ENCODE data around the gene ATP2C1.

The ATP2C1 gene

DNA sequence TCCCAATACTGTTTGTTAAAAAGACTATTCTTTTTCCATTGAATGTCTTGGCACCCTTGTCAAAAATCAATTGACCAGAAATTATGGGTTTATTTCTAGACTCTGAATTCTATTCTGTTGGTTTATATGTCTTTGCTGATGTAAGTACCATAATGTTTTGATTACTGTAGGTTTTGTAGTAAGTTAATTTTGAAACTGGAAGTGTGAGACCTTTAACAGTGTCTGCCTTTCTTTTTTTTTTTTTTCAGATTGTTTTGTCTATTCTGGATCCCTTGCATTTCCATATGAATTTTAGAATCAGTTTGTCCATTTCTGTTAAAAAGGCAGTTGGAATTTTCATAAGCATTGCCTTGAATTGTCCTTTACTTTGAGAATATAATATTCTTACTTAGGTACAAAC, 13.6 kb downstream of the ATP2C1 start:
- TF ChIP-seq SIN3A (IDR thresholded peaks at IDR 0.05; ENCODE audit: borderline replicate concordance, insufficient read depth, low read length) (no peak), REST (IDR thresholded peaks at IDR 0.05; ENCODE audit: insufficient read depth in 1 of 2, low read depth in 2 of 2, low read length in 2 of 2) (no peak), TAF1 (IDR thresholded peaks at IDR 0.05; ENCODE audit: borderline replicate concordance, insufficient read depth, low read length) (no peak), POLR2AphosphoS5 (IDR thresholded peaks at IDR 0.05; ENCODE audit: low read depth, low read length) (no peak), FOXP2 (optimal IDR thresholded peaks at IDR 0.05; ENCODE audit: borderline replicate concordance, extremely low read depth, extremely low read length, insufficient read depth) (no peak)

DNA sequence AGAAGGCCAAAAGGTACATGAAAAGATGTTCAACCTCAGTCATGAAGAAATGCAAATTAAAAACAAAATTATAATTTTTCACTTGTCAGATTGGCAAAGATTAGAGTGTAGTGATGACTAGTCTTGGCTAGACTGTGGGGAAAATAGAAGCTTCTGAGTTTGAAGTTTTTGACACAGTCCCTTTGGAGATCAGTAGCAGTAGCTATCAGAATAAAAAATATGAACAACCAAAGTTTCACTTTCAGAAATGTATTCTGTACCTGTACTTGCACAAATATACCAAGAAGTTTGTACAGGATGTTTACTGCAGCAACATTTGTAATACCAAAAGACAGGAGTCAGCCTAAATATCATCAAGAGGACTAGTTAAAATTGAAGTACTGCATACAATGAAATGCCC, 14.1 kb downstream of the ATP2C1 start:
- TF ChIP-seq POLR2AphosphoS5 (IDR thresholded peaks at IDR 0.05; ENCODE audit: low read depth, low read length) (no peak), SIN3A (IDR thresholded peaks at IDR 0.05; ENCODE audit: borderline replicate concordance, insufficient read depth, low read length) (no peak), REST (IDR thresholded peaks at IDR 0.05; ENCODE audit: insufficient read depth in 1 of 2, low read depth in 2 of 2, low read length in 2 of 2) (no peak), FOXP2 (optimal IDR thresholded peaks at IDR 0.05; ENCODE audit: borderline replicate concordance, extremely low read depth, extremely low read length, insufficient read depth) (no peak), TAF1 (IDR thresholded peaks at IDR 0.05; ENCODE audit: borderline replicate concordance, insufficient read depth, low read length) (no peak)

DNA sequence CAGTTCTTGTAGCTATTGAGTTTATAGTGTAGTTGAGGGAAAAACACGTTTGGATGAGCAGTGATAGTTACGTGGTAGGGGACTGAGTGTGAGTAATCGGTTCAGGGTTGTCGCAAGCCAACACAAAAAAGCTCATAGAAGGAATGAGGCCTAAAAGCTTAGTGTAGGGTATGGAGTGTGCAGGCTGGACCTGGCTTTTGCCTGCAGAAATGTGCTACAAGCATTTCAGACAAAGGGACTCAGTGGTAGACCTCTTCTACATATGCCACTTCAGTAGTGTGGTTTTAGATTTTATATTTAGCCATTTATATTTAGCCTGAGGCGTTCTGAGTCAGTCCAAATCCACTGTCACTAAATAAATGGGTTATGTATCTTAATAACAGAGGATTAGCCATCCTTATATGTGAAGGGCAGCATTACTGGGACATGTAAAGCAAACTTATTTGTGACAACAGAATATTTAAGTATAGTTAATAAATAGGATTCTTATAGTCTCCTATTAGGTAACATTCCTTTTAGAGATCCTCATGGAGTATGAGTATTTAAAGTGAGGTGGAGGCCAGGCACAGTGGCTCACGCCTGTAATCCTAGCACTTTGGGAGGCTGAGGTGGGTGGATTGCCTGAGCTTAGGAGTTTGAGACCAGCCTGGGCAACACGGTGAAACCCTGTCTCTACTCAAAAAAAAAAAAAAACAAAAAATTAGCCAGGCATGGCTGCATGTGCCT, 21.8 kb downstream of the ATP2C1 start:
- no peak for TF ChIP-seq REST (IDR thresholded peaks at IDR 0.05; ENCODE audit: insufficient read depth in 1 of 2, low read depth in 2 of 2, low read length in 2 of 2)
- no peak for TF ChIP-seq TAF1 (IDR thresholded peaks at IDR 0.05; ENCODE audit: borderline replicate concordance, insufficient read depth, low read length)
- no peak for TF ChIP-seq POLR2AphosphoS5 (IDR thresholded peaks at IDR 0.05; ENCODE audit: low read depth, low read length)
- TF ChIP-seq FOXP2 (optimal IDR thresholded peaks at IDR 0.05; ENCODE audit: borderline replicate concordance, extremely low read depth, extremely low read length, insufficient read depth), result no peak

GRCh38 chr3:130916507-130917167, 22.8 kb downstream of the ATP2C1 start:
- TF ChIP-seq POLR2AphosphoS5 (IDR thresholded peaks at IDR 0.05; ENCODE audit: low read depth, low read length), result no peak
- no peak for TF ChIP-seq REST (IDR thresholded peaks at IDR 0.05; ENCODE audit: insufficient read depth in 1 of 2, low read depth in 2 of 2, low read length in 2 of 2)
- no peak for TF ChIP-seq SIN3A (IDR thresholded peaks at IDR 0.05; ENCODE audit: borderline replicate concordance, insufficient read depth, low read length)
- no peak for TF ChIP-seq TAF1 (IDR thresholded peaks at IDR 0.05; ENCODE audit: borderline replicate concordance, insufficient read depth, low read length)
- no peak for TF ChIP-seq FOXP2 (optimal IDR thresholded peaks at IDR 0.05; ENCODE audit: borderline replicate concordance, extremely low read depth, extremely low read length, insufficient read depth)

Measured in PFSK-1 (cell line).